HCT116 (cell line): ENCODE measurements around the gene GBGT1. TPM values are rescaled to one million over a fixed set of nuclear protein-coding genes. Genes with fewer than 3 reads are reported as not detected.
A peak's percentile ranks its signal among the peaks of the same experiment; 100 is the strongest.

Experiments
- ATAC-seq: fragments of 200-7000 bp; cut with Tn5 transposase; 2 replicates; pipeline ENCODE4 v1.9.1; 2020; ENCODE audit warnings: mild to moderate bottlenecking, moderate library complexity
- BruUV-seq: library from RNA; stranded (reverse); fragments of 400-500 nt; replicated peaks from 2 replicates; lab custom pipeline; 2021; lab: Mats Ljungman, UMichigan
- CTCF ChIA-PET: fragments of 300-600 bp; sonication (Branson Sonifier 250); formaldehyde crosslinking; loops from one replicate; lab custom pipeline; 2021; ENCODE audit warnings: antibody characterized with exemption; lab: Charles Lee
- POLR2A ChIA-PET: fragments of 300-600, 350-600 bp; sonication (Branson Sonifier 250); formaldehyde crosslinking; loops from one replicate; lab custom pipeline; 2021; ENCODE audit warnings: antibody characterized with exemption; lab: Charles Lee
- RAD21 ChIA-PET, 2 experiments: fragments of 300-600 bp; sonication (Branson Sonifier 250); formaldehyde crosslinking; loops; one replicate each; lab custom pipeline; 2023; ENCODE audit warnings: low total read pairs in 2 of 2; ENCODE audit not compliant: uncharacterized antibody in 2 of 2, unreplicated experiment in 2 of 2, low non-redundant PET in 1 of 2; lab: Charles Lee
- DNase-seq: peaks from one replicate; pipeline ENCODE4 v3.0.0-alpha.2; 2010; ENCODE audit warnings: low read depth, low spot score
- H2AFZ ChIP-seq: fragments of 200-600 bp; shearing (Covaris generic), sonication (generic); 2 replicates; pipeline ENCODE4 v1.6.1; 2017; ENCODE audit warnings: low read depth, mixed run types, mixed read lengths, antibody characterized with exemption, low read length; ENCODE audit not compliant: poor library complexity, severe bottlenecking
- H3K27ac ChIP-seq: 2 replicates; pipeline ENCODE4 v1.5.1; 2012; ENCODE audit warnings: low read depth, low read length
- H3K27me3 ChIP-seq: fragments of 200-600 bp; sonication (generic); 2 replicates; pipeline ENCODE4 v1.6.1; 2016; ENCODE audit warnings: mixed run types, low read length, mixed read lengths; ENCODE audit not compliant: insufficient read depth
- H3K36me3 ChIP-seq, 2 experiments: fragments of 200-500 bp in 1 of 2; fragments of 200-600 bp in 1 of 2; sonication (Bioruptor generic) in 1 of 2; sonication (generic) in 1 of 2; 2 replicates each; pipeline versions ENCODE4 v1.5.1 to v1.6.1; 2014 to 2016; ENCODE audit warnings: low read length in 2 of 2, inconsistent platforms in 1 of 2, mixed read lengths in 1 of 2, mixed run types in 1 of 2; ENCODE audit not compliant: insufficient read depth in 2 of 2, control insufficient read depth in 1 of 2
- H3K4me1 ChIP-seq, 2 experiments: fragments of 200-600 bp in 1 of 2; sonication (generic) in 1 of 2; 2 replicates each; pipeline versions ENCODE4 v1.5.1 to v1.6.1; 2012 to 2017; ENCODE audit warnings: low read length in 2 of 2, inconsistent platforms in 1 of 2, mild to moderate bottlenecking in 1 of 2, mixed read lengths in 1 of 2, mixed run types in 1 of 2, moderate library complexity in 1 of 2; ENCODE audit not compliant: insufficient read depth in 2 of 2, control insufficient read depth in 1 of 2
- H3K4me2 ChIP-seq: fragments of 200-600 bp; sonication (generic); 2 replicates; pipeline ENCODE4 v1.6.1; 2017; ENCODE audit warnings: mixed run types, low read length, mixed read lengths
- H3K4me3 ChIP-seq, 2 experiments: fragments of 200-600 bp in 1 of 2; sonication (generic) in 1 of 2; replicated peaks in 1 of 2; 2 replicates each; pipeline ENCODE4 v1.5.1; 2011 to 2016; ENCODE audit warnings: low read length in 2 of 2, control low read depth in 1 of 2, low read depth in 1 of 2, mild to moderate bottlenecking in 1 of 2, mixed read lengths in 1 of 2, mixed run types in 1 of 2
- H3K79me2 ChIP-seq: fragments of 200-600 bp; sonication (generic); 2 replicates; pipeline ENCODE4 v1.6.1; 2017; ENCODE audit warnings: mild to moderate bottlenecking, mixed run types, low read length, moderate library complexity, mixed read lengths; ENCODE audit not compliant: insufficient read depth
- H3K9ac ChIP-seq: fragments of 200-600 bp; sonication (generic); 2 replicates; pipeline ENCODE4 v1.6.1; 2016; ENCODE audit warnings: low read length, mixed read lengths
- H3K9me2 ChIP-seq: fragments of 200-600 bp; sonication (generic), shearing (Covaris generic); 2 replicates; pipeline ENCODE4 v1.6.1; 2017; ENCODE audit warnings: mixed run types, mild to moderate bottlenecking, moderate library complexity; ENCODE audit not compliant: insufficient read depth
- H3K9me3 ChIP-seq, 2 experiments: fragments of 200-500 bp in 1 of 2; fragments of 200-600 bp in 1 of 2; sonication (Bioruptor generic) in 1 of 2; sonication (generic) in 1 of 2; 2 replicates each; pipeline ENCODE4 v1.6.1; 2014 to 2017; ENCODE audit warnings: low read length in 2 of 2, mixed read lengths in 2 of 2, inconsistent platforms in 1 of 2, low read depth in 1 of 2, mild to moderate bottlenecking in 1 of 2, mixed run types in 1 of 2, moderate library complexity in 1 of 2; ENCODE audit not compliant: control insufficient read depth in 1 of 2, insufficient read depth in 1 of 2
- H4K20me1 ChIP-seq: fragments of 200-600 bp; sonication (generic), shearing (Covaris generic); 2 replicates; pipeline ENCODE4 v1.6.1; 2017; ENCODE audit warnings: mixed run types, mild to moderate bottlenecking, moderate library complexity; ENCODE audit not compliant: insufficient read depth
- CTCF ChIP-seq, 3 experiments: fragments of 200-600 bp in 1 of 3; sonication (generic) in 1 of 3; IDR thresholded peaks in 2 of 3; conservative IDR thresholded peaks in 1 of 3; 2 replicates each; pipeline ENCODE4 v1.5.1; 2012 to 2017; ENCODE audit warnings: low read depth in 2 of 3, low read length in 2 of 3, antibody characterized with exemption in 1 of 3, borderline replicate concordance in 1 of 3, control low read depth in 1 of 3, mild to moderate bottlenecking in 1 of 3, mixed read lengths in 1 of 3, mixed run types in 1 of 3, moderate library complexity in 1 of 3; ENCODE audit not compliant: insufficient read depth in 1 of 3
- EGR1 ChIP-seq: IDR thresholded peaks from 2 replicates; pipeline ENCODE4 v1.6.1; 2012; ENCODE audit warnings: low read depth
- EZH2 ChIP-seq: fragments of 200-600 bp; sonication (generic); IDR thresholded peaks from 2 replicates; pipeline ENCODE4 v1.6.1; 2017; ENCODE audit warnings: antibody characterized with exemption, mixed run types
- POLR2AphosphoS5 ChIP-seq: IDR thresholded peaks from 2 replicates; pipeline ENCODE4 v1.6.1; 2011; ENCODE audit warnings: mild to moderate bottlenecking, low read depth, low read length, moderate library complexity
- RAD21 ChIP-seq: IDR thresholded peaks from 2 replicates; pipeline ENCODE4 v1.6.1; 2012; ENCODE audit warnings: low read depth, mild to moderate bottlenecking
- REST ChIP-seq: IDR thresholded peaks from 2 replicates; pipeline ENCODE4 v1.6.1; 2012; ENCODE audit warnings: low read depth
- SIN3A ChIP-seq: IDR thresholded peaks from 2 replicates; pipeline ENCODE4 v1.6.1; 2012; ENCODE audit warnings: low read depth
- SP1 ChIP-seq: IDR thresholded peaks from 2 replicates; pipeline ENCODE4 v1.6.1; 2012; ENCODE audit warnings: low read depth
- SRF ChIP-seq: IDR thresholded peaks from 2 replicates; pipeline ENCODE4 v1.6.1; 2012; ENCODE audit warnings: low read depth
- TCF7L2 ChIP-seq: IDR thresholded peaks from 2 replicates; pipeline ENCODE4 v1.7.0; 2011; ENCODE audit warnings: borderline replicate concordance, inconsistent platforms; ENCODE audit not compliant: insufficient read depth, insufficient read length; ENCODE audit errors: extremely low read depth
- YY1 ChIP-seq: IDR thresholded peaks from 2 replicates; pipeline ENCODE4 v1.6.1; 2011; ENCODE audit warnings: low read length, low read depth, moderate library complexity, mild to moderate bottlenecking; ENCODE audit not compliant: insufficient replicate concordance; ENCODE audit errors: extremely low read depth
- ZFX ChIP-seq: fragments of 450-650 bp; IDR thresholded peaks from 2 replicates; pipeline ENCODE4 v1.6.1; 2017
- ZNF274 ChIP-seq: fragments of 200-500 bp; sonication (Bioruptor generic); IDR thresholded peaks from 2 replicates; pipeline ENCODE4 v1.6.1; 2014; ENCODE audit warnings: mild to moderate bottlenecking, low read depth, low read length, inconsistent platforms
- intact Hi-C: fragments of 100-400 bp; cut with micrococcal nuclease; formaldehyde crosslinking; loops from 2 replicates; pipeline ENCODE4 v1.10.0; 2022
- total RNA-seq: library from RNA; stranded (reverse); gene quantifications from one replicate; pipeline ENCODE4 v1.2.1, GENCODE V29; 2021; ENCODE audit not compliant: unreplicated experiment
- TF ChIP-seq, protein P1 (sequence below): IDR thresholded peaks from 2 replicates; pipeline ENCODE4 v1.6.1; 2012
- TF ChIP-seq, protein P2 (sequence below): IDR thresholded peaks from 2 replicates; pipeline ENCODE4 v1.6.1; 2011; ENCODE audit warnings: mild to moderate bottlenecking, low read length, moderate library complexity; ENCODE audit not compliant: insufficient replicate concordance; ENCODE audit errors: extremely low read depth
- TF ChIP-seq, protein P3 (sequence below): IDR thresholded peaks from 2 replicates; pipeline ENCODE4 v1.6.1; 2012

GBGT1 gene
- total RNA-seq, 1 experiment from 2014 or later = 0.34 TPM

DNA sequence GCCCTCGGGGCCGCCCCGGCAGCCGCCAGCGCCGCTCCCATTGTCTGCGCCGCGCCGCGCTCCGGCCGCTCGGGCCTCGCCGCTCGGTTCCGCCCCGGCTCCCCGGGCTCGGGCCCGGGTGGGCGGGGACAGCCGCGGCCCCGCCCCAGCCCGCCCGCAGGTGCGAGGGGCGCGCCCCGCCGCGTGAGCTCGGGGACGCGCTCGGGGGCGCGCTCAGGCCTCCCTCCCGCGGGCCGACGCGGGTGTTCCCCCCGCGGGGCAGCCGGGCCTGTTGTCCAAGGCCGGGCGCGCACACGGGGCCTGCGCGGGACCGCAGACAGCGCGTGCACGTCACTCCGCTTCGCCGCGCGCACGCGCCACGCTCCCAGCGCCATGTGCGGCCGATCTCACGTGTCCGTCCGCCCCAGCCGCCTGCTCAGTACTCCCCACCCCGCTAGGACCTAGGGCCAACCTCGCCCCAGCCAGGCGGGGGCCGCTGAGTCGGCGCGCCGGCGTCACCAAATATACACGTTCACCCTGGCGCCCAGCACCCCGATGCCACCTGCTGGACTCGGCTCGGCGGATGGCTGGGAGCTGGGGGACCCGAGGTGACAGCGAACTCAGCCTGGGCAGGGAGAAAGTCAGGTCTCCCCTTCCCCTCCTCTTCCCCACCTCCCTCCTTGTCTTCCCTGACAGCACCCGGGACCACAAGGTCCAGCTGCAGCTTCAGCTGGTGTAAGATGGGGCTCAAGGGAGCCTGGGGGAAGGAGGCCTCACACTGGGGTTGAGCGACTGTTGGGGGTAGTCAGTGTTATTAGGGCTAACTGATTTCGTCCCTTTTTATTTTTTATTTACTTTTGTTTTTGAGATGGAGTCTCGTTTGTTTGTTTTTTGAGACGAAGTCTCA is 14.3 kb downstream of the GBGT1 start:
- Histone ChIP-seq H3K9me2 (no peaks in the 10 kb centered on the region), H2AFZ (no peak overlapping the region), H3K79me2 (peaks cover 42% of the 10 kb centered on the region), H3K36me3 (no peaks in the 10 kb centered on the region), H3K4me3 (peak overlapping the region; percentile 73 to 94), H3K4me2 (peak overlapping the region; percentile 72), H4K20me1 (no peaks in the 10 kb centered on the region; the same call in 1 of the 2 replicates), H3K4me1 (peaks cover 16 to 43% of the 10 kb centered on the region in 2 experiments), H3K9me3 (no peaks in the 10 kb centered on the region), H3K27me3 (no peaks in the 10 kb centered on the region), H3K27ac (peak overlapping the region; percentile 93), H3K9ac (peak overlapping the region; percentile 60)
- CTCF ChIA-PET = interaction anchor here (0.7 to 5.0 kb wide), 7 partner anchors 9 to 127 kb away, joined by 3 to 40 read pairs (median 4); no protein-coding TSS in a partner anchor
- TSS peak; percentile 96 for BruUV-seq
- intact Hi-C loops = loop anchor here (2.0 kb wide), 1 partner anchor 29 kb away; the partner anchor contains the start of gene RALGDS
- DNase-seq (peak; percentile 89), ATAC-seq (peak; percentile 79)
- POLR2A ChIA-PET = interaction anchor here (1.5 kb wide), 2 partner anchors 16 to 89 kb away, joined by 3 to 4 read pairs; no protein-coding TSS in a partner anchor
- RAD21 ChIA-PET = interaction anchor here in 1 of 2 experiments (0.8 kb wide), 1 partner anchor 30 kb away, joined by 3 read pairs; no protein-coding TSS in a partner anchor
- TF ChIP-seq SP1 (no peak), CTCF (IDR thresholded peaks at IDR 0.05 in 2 of 3, conservative IDR thresholded peaks at IDR 0.05 in 1 of 3; ENCODE audit: borderline replicate concordance in 1 of 3, insufficient read depth in 1 of 3, low read depth in 2 of 3, low read length in 2 of 3) (peak in 2 of 3 experiments; percentile 6 to 37; a peak in 1 of 6 replicates), SRF (no peak), YY1 (no peak), EZH2 (no peak), ZNF274 (no peak), SIN3A (no peak), ZFX (0 out of 2 replicates have a peak, but pooled peaks have one; percentile 48), POLR2AphosphoS5 (peak; percentile 16), REST (no peak), EGR1 (no peak), RAD21 (no peak), TCF7L2 (peak; percentile 22)
- TF ChIP-seq, protein P1, sequence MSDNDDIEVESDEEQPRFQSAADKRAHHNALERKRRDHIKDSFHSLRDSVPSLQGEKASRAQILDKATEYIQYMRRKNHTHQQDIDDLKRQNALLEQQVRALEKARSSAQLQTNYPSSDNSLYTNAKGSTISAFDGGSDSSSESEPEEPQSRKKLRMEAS = no peak
- TF ChIP-seq, protein P2, sequence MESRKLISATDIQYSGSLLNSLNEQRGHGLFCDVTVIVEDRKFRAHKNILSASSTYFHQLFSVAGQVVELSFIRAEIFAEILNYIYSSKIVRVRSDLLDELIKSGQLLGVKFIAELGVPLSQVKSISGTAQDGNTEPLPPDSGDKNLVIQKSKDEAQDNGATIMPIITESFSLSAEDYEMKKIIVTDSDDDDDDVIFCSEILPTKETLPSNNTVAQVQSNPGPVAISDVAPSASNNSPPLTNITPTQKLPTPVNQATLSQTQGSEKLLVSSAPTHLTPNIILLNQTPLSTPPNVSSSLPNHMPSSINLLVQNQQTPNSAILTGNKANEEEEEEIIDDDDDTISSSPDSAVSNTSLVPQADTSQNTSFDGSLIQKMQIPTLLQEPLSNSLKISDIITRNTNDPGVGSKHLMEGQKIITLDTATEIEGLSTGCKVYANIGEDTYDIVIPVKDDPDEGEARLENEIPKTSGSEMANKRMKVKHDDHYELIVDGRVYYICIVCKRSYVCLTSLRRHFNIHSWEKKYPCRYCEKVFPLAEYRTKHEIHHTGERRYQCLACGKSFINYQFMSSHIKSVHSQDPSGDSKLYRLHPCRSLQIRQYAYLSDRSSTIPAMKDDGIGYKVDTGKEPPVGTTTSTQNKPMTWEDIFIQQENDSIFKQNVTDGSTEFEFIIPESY = no peak
- TF ChIP-seq, protein P3, sequence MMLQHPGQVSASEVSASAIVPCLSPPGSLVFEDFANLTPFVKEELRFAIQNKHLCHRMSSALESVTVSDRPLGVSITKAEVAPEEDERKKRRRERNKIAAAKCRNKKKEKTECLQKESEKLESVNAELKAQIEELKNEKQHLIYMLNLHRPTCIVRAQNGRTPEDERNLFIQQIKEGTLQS = no peak
